ENCODE measurements around the gene SUN1.

The SUN1 gene

GRCh38 chr7:898855-899681, 66.8 kb downstream of the SUN1 start:
- Histone ChIP-seq H3K36me3 (replicated peaks) (peaks cover 24% of the 10 kb centered on the region), H3K27me3 (replicated peaks) (no peaks in the 10 kb centered on the region), H3K27ac (no peak overlapping the region), H3K4me3 (ENCODE audit: low read depth, low read length) (no peak overlapping the region)
- in situ Hi-C loops (cut with HindIII; ENCODE audit: low pct_ligation_motif_present, low sequenced_read_pairs), result no loop called here
- no peak for TF ChIP-seq CTCF (IDR thresholded peaks at IDR 0.05; ENCODE audit: low read depth, low read length, missing control alignments)
- no peak for DNase-seq

DNA sequence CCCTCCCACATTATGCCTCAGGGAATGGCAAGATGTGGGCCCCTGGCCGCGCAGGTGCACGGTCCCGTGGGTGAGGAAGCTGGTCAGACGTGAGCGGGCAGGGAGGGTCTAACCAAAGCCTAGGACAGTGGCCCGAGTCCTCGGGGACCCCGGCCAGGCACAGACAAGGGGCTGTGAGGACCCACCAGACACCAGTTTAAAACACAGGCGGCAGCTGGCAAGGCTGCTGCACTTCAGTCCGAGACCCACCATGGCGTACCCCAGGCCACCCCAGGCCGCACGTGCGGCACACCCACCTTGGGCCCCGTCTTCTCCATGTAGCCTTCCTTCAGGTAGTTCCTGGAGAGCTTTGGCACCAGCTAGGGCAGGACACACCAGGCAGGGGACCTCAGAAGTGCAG, 67.5 kb downstream of the SUN1 start:
- in situ Hi-C loops (cut with HindIII; ENCODE audit: low pct_ligation_motif_present, low sequenced_read_pairs), result no loop called here
- peaks cover 16% of the 10 kb centered on the region for H3K36me3 ChIP-seq (replicated peaks)

DNA sequence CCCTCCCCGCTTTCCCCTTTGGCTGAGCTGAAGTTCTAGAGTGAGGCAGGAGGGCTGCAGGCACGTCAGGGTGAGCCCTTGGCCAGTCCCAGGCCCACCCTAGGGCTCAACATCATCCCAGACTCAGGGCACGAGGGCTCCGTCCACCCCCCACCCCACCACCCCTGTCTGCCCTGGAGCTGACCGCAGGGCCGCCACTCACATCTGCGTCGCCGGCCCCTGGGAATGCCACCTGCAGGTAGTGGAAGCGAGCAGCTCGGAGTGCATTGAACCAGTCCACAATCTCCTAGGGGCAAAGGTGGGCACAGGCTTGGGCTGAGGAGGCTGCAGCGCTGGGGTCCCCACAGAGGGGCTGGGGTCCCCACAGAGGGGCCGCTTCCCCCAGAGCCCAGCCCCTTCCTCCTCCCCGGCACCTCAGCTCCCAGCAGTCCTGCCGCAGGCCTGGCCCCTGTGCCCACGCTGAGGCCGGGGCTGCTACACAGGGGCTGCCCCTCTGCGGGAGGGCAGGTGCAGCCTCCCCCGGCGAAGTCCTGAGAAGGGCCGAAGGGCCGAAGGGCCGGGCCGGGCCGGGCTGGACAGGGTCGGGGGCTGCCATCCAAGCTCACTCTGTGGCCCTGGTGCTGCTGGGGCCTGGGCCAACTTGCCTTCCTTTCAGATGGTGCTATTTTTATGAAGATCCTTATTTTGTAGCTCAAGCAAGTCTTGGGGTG, 68.2 kb downstream of the SUN1 start:
- H3K27ac ChIP-seq, result no peak overlapping the region
- TF ChIP-seq CTCF (IDR thresholded peaks at IDR 0.05; ENCODE audit: low read depth, low read length, missing control alignments), result no peak
- in situ Hi-C loops (cut with HindIII; ENCODE audit: low pct_ligation_motif_present, low sequenced_read_pairs), result no loop called here
- no peak overlapping the region for H3K4me3 ChIP-seq (ENCODE audit: low read depth, low read length)
- H3K36me3 ChIP-seq (replicated peaks), result peaks cover 9% of the 10 kb centered on the region
- no peak for DNase-seq
- H3K27me3 ChIP-seq (replicated peaks), result peaks cover 8% of the 10 kb centered on the region

More for the DNA sequence above, 67.5 kb downstream of the SUN1 start:
- H3K27ac ChIP-seq, result no peak overlapping the region
- no peak for TF ChIP-seq CTCF (IDR thresholded peaks at IDR 0.05; ENCODE audit: low read depth, low read length, missing control alignments)
- no peak overlapping the region for H3K4me3 ChIP-seq (ENCODE audit: low read depth, low read length)
- DNase-seq, result no peak
- peaks cover 5% of the 10 kb centered on the region for H3K27me3 ChIP-seq (replicated peaks)

DNA sequence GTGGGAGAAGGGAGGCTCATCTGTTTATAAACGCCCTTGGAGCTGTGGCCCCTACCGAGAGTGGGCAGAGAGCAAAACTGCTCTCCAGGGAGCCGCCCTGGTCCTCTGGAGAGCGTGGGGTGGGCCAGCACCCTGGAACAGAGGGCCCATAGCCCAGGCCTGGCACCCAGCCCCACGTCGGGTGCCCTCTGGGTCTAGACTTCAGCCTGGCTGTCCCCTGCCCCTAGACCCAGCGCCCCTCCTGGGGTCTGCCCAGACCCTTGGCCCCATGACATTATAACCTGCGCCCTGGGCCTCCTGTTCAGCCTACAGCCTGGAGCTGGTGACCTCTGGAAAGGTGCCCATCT, 68.7 kb downstream of the SUN1 start:
- in situ Hi-C loops (cut with HindIII; ENCODE audit: low pct_ligation_motif_present, low sequenced_read_pairs), result no loop called here
- H3K36me3 ChIP-seq (replicated peaks), result peaks cover 6% of the 10 kb centered on the region
- no peak overlapping the region for H3K4me3 ChIP-seq (ENCODE audit: low read depth, low read length)
- DNase-seq, result no peak
- H3K27me3 ChIP-seq (replicated peaks), result peaks cover 8% of the 10 kb centered on the region
- no peak for TF ChIP-seq CTCF (IDR thresholded peaks at IDR 0.05; ENCODE audit: low read depth, low read length, missing control alignments)
- no peak overlapping the region for H3K27ac ChIP-seq

GRCh38 chr7:901388-902154, 69.3 kb downstream of the SUN1 start:
- no peak overlapping the region for H3K27ac ChIP-seq
- peak overlapping the region; percentile 17 for H3K4me3 ChIP-seq (ENCODE audit: low read depth, low read length)
- in situ Hi-C loops (cut with HindIII; ENCODE audit: low pct_ligation_motif_present, low sequenced_read_pairs), result no loop called here
- no peak for TF ChIP-seq CTCF (IDR thresholded peaks at IDR 0.05; ENCODE audit: low read depth, low read length, missing control alignments)
- H3K27me3 ChIP-seq (replicated peaks), result peaks cover 8% of the 10 kb centered on the region
- peaks cover 6% of the 10 kb centered on the region for H3K36me3 ChIP-seq (replicated peaks)
- DNase-seq, result peak; percentile 89
